CD4-positive, alpha-beta memory T cell (primary cell): ENCODE data around the gene IGF2. TPM values are rescaled to one million over a fixed set of nuclear protein-coding genes. Genes with fewer than 3 reads are reported as not detected.

Experiments
- CTCF ChIA-PET: fragments of 350-600 bp; sonication (Branson Sonifier 250); formaldehyde crosslinking; loops from one replicate; lab custom pipeline; 2021; ENCODE audit warnings: inconsistent platforms; ENCODE audit not compliant: partially characterized antibody; lab: Charles Lee
- POLR2A ChIA-PET: fragments of 350-600 bp; sonication (Branson Sonifier 250); formaldehyde crosslinking; loops from one replicate; lab custom pipeline; 2021; ENCODE audit not compliant: partially characterized antibody; lab: Charles Lee
- DNase-seq, 5 donors: peaks; one replicate each; pipeline versions ENCODE4 v3.0.0 to v3.0.0-alpha.2; 2020 to 2022; ENCODE audit warnings: mixed read lengths in 1 of 5
- H3K27ac ChIP-seq: one replicate; pipeline ENCODE4 v1.7.0; 2013; ENCODE audit warnings: low read depth, low read length
- H3K27me3 ChIP-seq: 2 replicates; pipeline ENCODE4 v1.7.0; 2013; ENCODE audit warnings: mild to moderate bottlenecking, low read length, moderate library complexity; ENCODE audit not compliant: insufficient read depth
- H3K36me3 ChIP-seq: 2 replicates; pipeline ENCODE4 v1.7.0; 2013; ENCODE audit warnings: mild to moderate bottlenecking, low read length, moderate library complexity; ENCODE audit not compliant: insufficient read depth
- H3K4me1 ChIP-seq: 2 replicates; pipeline ENCODE4 v1.7.0; 2013; ENCODE audit warnings: mild to moderate bottlenecking, low read length, moderate library complexity; ENCODE audit not compliant: insufficient read depth
- H3K4me3 ChIP-seq, 2 donors: one replicate each; pipeline ENCODE4 v1.7.0; 2013; ENCODE audit warnings: low read length in 2 of 2, mild to moderate bottlenecking in 1 of 2
- H3K9me3 ChIP-seq, 2 donors: one replicate each; pipeline ENCODE4 v1.7.0; 2013; ENCODE audit warnings: low read length in 2 of 2, control low read depth in 1 of 2; ENCODE audit not compliant: control insufficient read depth in 1 of 2
- H3K27ac Mint-ChIP-seq, 7 donors: one replicate each; pipeline ENCODE4 v1.8.0; 2020 to 2021; ENCODE audit warnings: mixed read lengths in 7 of 7, mild to moderate bottlenecking in 6 of 7, inconsistent platforms in 3 of 7, moderate library complexity in 3 of 7
- H3K27me3 Mint-ChIP-seq, 2 donors: one replicate each; pipeline ENCODE4 v1.8.0; 2020 to 2021; ENCODE audit warnings: mixed read lengths in 2 of 2
- H3K36me3 Mint-ChIP-seq, 2 donors: one replicate each; pipeline ENCODE4 v1.8.0; 2020 to 2021; ENCODE audit warnings: mixed read lengths in 2 of 2, inconsistent platforms in 1 of 2, mild to moderate bottlenecking in 1 of 2
- H3K4me1 Mint-ChIP-seq, 4 donors: one replicate each; pipeline ENCODE4 v1.8.0; 2020 to 2021; ENCODE audit warnings: mixed read lengths in 4 of 4, mild to moderate bottlenecking in 1 of 4
- H3K4me3 Mint-ChIP-seq, 8 donors: one replicate each; pipeline ENCODE4 v1.8.0; 2020 to 2021; ENCODE audit warnings: mixed read lengths in 8 of 8, mild to moderate bottlenecking in 7 of 8, moderate library complexity in 6 of 8, inconsistent platforms in 3 of 8
- H3K9me3 Mint-ChIP-seq, 8 donors: one replicate each; pipeline ENCODE4 v1.8.0; 2020 to 2021; ENCODE audit warnings: mixed read lengths in 8 of 8, mild to moderate bottlenecking in 5 of 8, inconsistent platforms in 3 of 8, moderate library complexity in 1 of 8
- intact Hi-C: fragments of 100-400 bp; cut with micrococcal nuclease; formaldehyde crosslinking; loops from one replicate; pipeline ENCODE4 v1.15.1; 2023
- polyA plus RNA-seq, 2 donors: library from polyadenylated mRNA; unstranded; fragments of 300-500 nt; fragmentation: Illumina TruSeq; gene quantifications; one replicate each; pipeline ENCODE4 v1.2.3, GENCODE V29; 2021
- total RNA-seq, 2 experiments: library from RNA; stranded (reverse); gene quantifications; one replicate each; pipeline ENCODE4 v1.2.3, GENCODE V29; 2021

The IGF2 gene
- total and polyA plus RNA-seq, 4 experiments from 2014 or later: not detected

- Mint-ChIP-seq H3K4me3 (no peak overlapping the region), H3K36me3 (no peaks in the 10 kb centered on the region), H3K4me1 (peaks cover 0 to 3% (median 0%) of the 10 kb centered on the region in 4 donors), H3K27me3 (peaks cover 4 to 8% of the 10 kb centered on the region in 2 donors), H3K27ac (no peak overlapping the region), H3K9me3 (peaks cover 0 to 3% (median 0%) of the 10 kb centered on the region in 8 donors)
- Histone ChIP-seq H3K27me3 (no peaks in the 10 kb centered on the region), H3K9me3 (no peaks in the 10 kb centered on the region), H3K4me1 (no peaks in the 10 kb centered on the region), H3K4me3 (no peak overlapping the region), H3K36me3 (no peaks in the 10 kb centered on the region), H3K27ac (no peak overlapping the region)
- no peak for DNase-seq
- CTCF ChIA-PET: no interaction called here
- intact Hi-C loops: no loop called here
- POLR2A ChIA-PET: interaction anchor here (0.7 kb wide), 1 partner anchor 11 kb away, joined by 3 read pairs; no protein-coding TSS in a partner anchor
Observed at GRCh38 chr11:2099516-2100349, 39.5 kb downstream of the IGF2 start.

GRCh38 chr11:2098691-2099515, 40.3 kb downstream of the IGF2 start:
- no peaks in the 10 kb centered on the region for H3K36me3 Mint-ChIP-seq
- Histone ChIP-seq H3K27me3 (no peaks in the 10 kb centered on the region), H3K36me3 (no peaks in the 10 kb centered on the region), H3K9me3 (no peaks in the 10 kb centered on the region), H3K27ac (no peak overlapping the region), H3K4me1 (no peaks in the 10 kb centered on the region), H3K4me3 (no peak overlapping the region)
- intact Hi-C loops: no loop called here
- H3K4me1 Mint-ChIP-seq: peaks cover 0 to 3% (median 0%) of the 10 kb centered on the region in 4 donors
- H3K4me3 Mint-ChIP-seq: no peak overlapping the region
- H3K27ac Mint-ChIP-seq: no peak overlapping the region
- ChIA-PET POLR2A (interaction anchor here (0.7 kb wide), 1 partner anchor 10 kb away, joined by 3 read pairs; no protein-coding TSS in a partner anchor), CTCF (no interaction called here)
- peaks cover 0 to 3% (median 0%) of the 10 kb centered on the region in 8 donors for H3K9me3 Mint-ChIP-seq
- no peak for DNase-seq
- peaks cover 4% of the 10 kb centered on the region in 2 donors for H3K27me3 Mint-ChIP-seq

- peaks cover 2 to 7% (median 5%) of the 10 kb centered on the region in 4 donors for H3K4me1 Mint-ChIP-seq
- POLR2A ChIA-PET: no interaction called here
- Histone ChIP-seq H3K27ac (no peak overlapping the region), H3K9me3 (no peaks in the 10 kb centered on the region), H3K36me3 (no peaks in the 10 kb centered on the region), H3K27me3 (no peaks in the 10 kb centered on the region), H3K4me3 (no peak overlapping the region), H3K4me1 (peaks cover 5% of the 10 kb centered on the region)
- CTCF ChIA-PET: no interaction called here
- H3K27me3 Mint-ChIP-seq: peaks cover 7 to 9% of the 10 kb centered on the region in 2 donors
- H3K36me3 Mint-ChIP-seq: no peaks in the 10 kb centered on the region
- DNase-seq: no peak
- H3K9me3 Mint-ChIP-seq: peaks cover 0 to 3% (median 0%) of the 10 kb centered on the region in 8 donors
- no peak overlapping the region for H3K4me3 Mint-ChIP-seq
- H3K27ac Mint-ChIP-seq: no peak overlapping the region
- intact Hi-C loops: no loop called here
Observed at GRCh38 chr11:2097998-2098690, 41.0 kb downstream of the IGF2 start.

- CTCF ChIA-PET: no interaction called here
- H3K4me1 Mint-ChIP-seq: peaks cover 5 to 12% (median 11%) of the 10 kb centered on the region in 4 donors
- Histone ChIP-seq H3K27ac (no peak overlapping the region), H3K4me1 (peaks cover 12% of the 10 kb centered on the region), H3K36me3 (no peaks in the 10 kb centered on the region), H3K27me3 (no peaks in the 10 kb centered on the region), H3K9me3 (no peaks in the 10 kb centered on the region), H3K4me3 (no peak overlapping the region)
- H3K9me3 Mint-ChIP-seq: peaks cover 0 to 3% (median 0%) of the 10 kb centered on the region in 8 donors
- intact Hi-C loops: no loop called here
- no peak for DNase-seq
- POLR2A ChIA-PET: no interaction called here
- H3K36me3 Mint-ChIP-seq: no peaks in the 10 kb centered on the region
- H3K4me3 Mint-ChIP-seq: no peak overlapping the region
- H3K27ac Mint-ChIP-seq: no peak overlapping the region
- H3K27me3 Mint-ChIP-seq: peaks cover 7 to 9% of the 10 kb centered on the region in 2 donors
Observed at GRCh38 chr11:2097356-2097997, 41.7 kb downstream of the IGF2 start.

GRCh38 chr11:2096919-2097301, 42.3 kb downstream of the IGF2 start:
- Mint-ChIP-seq H3K4me1 (peaks cover 5 to 14% (median 11%) of the 10 kb centered on the region in 4 donors), H3K4me3 (no peak overlapping the region), H3K27ac (no peak overlapping the region), H3K36me3 (no peaks in the 10 kb centered on the region), H3K27me3 (peaks cover 4 to 5% of the 10 kb centered on the region in 2 donors), H3K9me3 (peaks cover 0 to 3% (median 0%) of the 10 kb centered on the region in 8 donors)
- no peaks in the 10 kb centered on the region for H3K9me3 ChIP-seq
- POLR2A ChIA-PET: no interaction called here
- H3K27me3 ChIP-seq: peaks cover 3% of the 10 kb centered on the region
- H3K4me3 ChIP-seq: no peak overlapping the region
- H3K27ac ChIP-seq: no peak overlapping the region
- DNase-seq: no peak
- intact Hi-C loops: no loop called here
- peaks cover 15% of the 10 kb centered on the region for H3K4me1 ChIP-seq
- CTCF ChIA-PET: no interaction called here
- no peaks in the 10 kb centered on the region for H3K36me3 ChIP-seq

GRCh38 chr11:2096011-2096918, 42.9 kb downstream of the IGF2 start:
- Histone ChIP-seq H3K4me1 (peaks cover 15% of the 10 kb centered on the region), H3K27me3 (peaks cover 3% of the 10 kb centered on the region), H3K9me3 (no peaks in the 10 kb centered on the region), H3K27ac (no peak overlapping the region), H3K4me3 (no peak overlapping the region), H3K36me3 (no peaks in the 10 kb centered on the region)
- no peaks in the 10 kb centered on the region for H3K36me3 Mint-ChIP-seq
- POLR2A ChIA-PET: no interaction called here
- CTCF ChIA-PET: no interaction called here
- H3K4me3 Mint-ChIP-seq: no peak overlapping the region
- H3K4me1 Mint-ChIP-seq: peaks cover 5 to 18% (median 11%) of the 10 kb centered on the region in 4 donors
- intact Hi-C loops: no loop called here
- no peak for DNase-seq
- H3K9me3 Mint-ChIP-seq: peaks cover 0 to 3% (median 0%) of the 10 kb centered on the region in 8 donors
- H3K27ac Mint-ChIP-seq: no peak overlapping the region
- peaks cover 4 to 5% of the 10 kb centered on the region in 2 donors for H3K27me3 Mint-ChIP-seq
